ENCODE data around the gene FAM3A. TPM values are rescaled to one million over a fixed set of nuclear protein-coding genes. Genes with fewer than 3 reads are reported as not detected.
A peak's percentile ranks its signal among the peaks of the same experiment; 100 is the strongest.

Gene FAM3A
- total and polyA plus RNA-seq, 9 of the 15 experiments (the other 6 are each of a cell fraction or from before 2014, with no cell fraction given) = 0.75 to 70.6 (median 27.0) TPM

DNA sequence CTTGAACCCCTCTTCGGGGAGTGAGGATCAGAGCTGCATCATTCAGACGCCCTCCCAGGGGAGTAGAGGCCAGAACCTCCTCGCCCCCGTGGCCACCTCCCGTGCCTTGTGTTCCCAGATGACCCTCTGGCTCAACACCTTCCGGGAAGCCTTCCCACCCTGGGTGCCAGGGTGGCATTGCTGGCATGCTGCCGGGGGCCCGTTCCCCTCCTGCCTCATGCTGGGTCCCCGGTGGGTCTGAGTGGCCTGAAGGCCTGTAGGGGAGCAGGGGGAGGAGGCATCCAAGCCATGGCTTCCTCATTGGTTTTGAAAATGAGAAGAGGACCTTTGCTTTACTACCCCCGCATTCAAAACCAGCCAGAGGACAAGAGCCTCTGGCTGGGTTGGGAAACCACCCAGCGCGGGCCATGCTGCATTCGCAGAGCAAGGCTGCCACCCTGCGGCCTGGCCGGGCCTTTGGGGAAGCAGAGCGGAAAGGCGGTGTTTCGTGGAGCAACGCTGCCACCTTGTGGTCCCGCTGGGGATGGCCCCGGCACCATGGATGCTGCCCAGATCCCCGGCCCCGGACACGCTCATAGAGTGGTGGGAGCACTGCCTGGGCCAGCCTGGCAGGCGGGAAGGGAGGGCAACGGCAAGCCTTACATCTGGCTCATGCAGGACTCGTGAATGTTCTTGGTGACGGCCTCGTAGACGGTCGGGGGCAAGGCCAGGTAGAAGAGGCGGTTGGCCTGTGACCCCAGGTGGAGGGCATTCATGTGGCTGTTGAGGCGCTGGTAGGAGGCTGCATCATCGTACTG is 18.7 kb upstream of the FAM3A start (continued):
- TF ChIP-seq ATF7 (IDR thresholded peaks at IDR 0.05) = peak; percentile 48
- peak; percentile 68 for TF ChIP-seq NEUROD1 (IDR thresholded peaks at IDR 0.05; ENCODE audit: borderline replicate concordance, low read depth, low read length, partially characterized antibody)
- no peak for TF ChIP-seq ILK (tag; IDR thresholded peaks at IDR 0.05; ENCODE audit: borderline replicate concordance, low read depth)
- no peak for TF ChIP-seq PTTG1 (tag; IDR thresholded peaks at IDR 0.05; ENCODE audit: low read depth)
- TF ChIP-seq, protein P1, sequence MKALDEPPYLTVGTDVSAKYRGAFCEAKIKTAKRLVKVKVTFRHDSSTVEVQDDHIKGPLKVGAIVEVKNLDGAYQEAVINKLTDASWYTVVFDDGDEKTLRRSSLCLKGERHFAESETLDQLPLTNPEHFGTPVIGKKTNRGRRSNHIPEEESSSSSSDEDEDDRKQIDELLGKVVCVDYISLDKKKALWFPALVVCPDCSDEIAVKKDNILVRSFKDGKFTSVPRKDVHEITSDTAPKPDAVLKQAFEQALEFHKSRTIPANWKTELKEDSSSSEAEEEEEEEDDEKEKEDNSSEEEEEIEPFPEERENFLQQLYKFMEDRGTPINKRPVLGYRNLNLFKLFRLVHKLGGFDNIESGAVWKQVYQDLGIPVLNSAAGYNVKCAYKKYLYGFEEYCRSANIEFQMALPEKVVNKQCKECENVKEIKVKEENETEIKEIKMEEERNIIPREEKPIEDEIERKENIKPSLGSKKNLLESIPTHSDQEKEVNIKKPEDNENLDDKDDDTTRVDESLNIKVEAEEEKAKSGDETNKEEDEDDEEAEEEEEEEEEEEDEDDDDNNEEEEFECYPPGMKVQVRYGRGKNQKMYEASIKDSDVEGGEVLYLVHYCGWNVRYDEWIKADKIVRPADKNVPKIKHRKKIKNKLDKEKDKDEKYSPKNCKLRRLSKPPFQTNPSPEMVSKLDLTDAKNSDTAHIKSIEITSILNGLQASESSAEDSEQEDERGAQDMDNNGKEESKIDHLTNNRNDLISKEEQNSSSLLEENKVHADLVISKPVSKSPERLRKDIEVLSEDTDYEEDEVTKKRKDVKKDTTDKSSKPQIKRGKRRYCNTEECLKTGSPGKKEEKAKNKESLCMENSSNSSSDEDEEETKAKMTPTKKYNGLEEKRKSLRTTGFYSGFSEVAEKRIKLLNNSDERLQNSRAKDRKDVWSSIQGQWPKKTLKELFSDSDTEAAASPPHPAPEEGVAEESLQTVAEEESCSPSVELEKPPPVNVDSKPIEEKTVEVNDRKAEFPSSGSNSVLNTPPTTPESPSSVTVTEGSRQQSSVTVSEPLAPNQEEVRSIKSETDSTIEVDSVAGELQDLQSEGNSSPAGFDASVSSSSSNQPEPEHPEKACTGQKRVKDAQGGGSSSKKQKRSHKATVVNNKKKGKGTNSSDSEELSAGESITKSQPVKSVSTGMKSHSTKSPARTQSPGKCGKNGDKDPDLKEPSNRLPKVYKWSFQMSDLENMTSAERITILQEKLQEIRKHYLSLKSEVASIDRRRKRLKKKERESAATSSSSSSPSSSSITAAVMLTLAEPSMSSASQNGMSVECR (CRISPR knock-in tag; IDR thresholded peaks at IDR 0.05) = peak; percentile 87
- TF ChIP-seq, protein P2, sequence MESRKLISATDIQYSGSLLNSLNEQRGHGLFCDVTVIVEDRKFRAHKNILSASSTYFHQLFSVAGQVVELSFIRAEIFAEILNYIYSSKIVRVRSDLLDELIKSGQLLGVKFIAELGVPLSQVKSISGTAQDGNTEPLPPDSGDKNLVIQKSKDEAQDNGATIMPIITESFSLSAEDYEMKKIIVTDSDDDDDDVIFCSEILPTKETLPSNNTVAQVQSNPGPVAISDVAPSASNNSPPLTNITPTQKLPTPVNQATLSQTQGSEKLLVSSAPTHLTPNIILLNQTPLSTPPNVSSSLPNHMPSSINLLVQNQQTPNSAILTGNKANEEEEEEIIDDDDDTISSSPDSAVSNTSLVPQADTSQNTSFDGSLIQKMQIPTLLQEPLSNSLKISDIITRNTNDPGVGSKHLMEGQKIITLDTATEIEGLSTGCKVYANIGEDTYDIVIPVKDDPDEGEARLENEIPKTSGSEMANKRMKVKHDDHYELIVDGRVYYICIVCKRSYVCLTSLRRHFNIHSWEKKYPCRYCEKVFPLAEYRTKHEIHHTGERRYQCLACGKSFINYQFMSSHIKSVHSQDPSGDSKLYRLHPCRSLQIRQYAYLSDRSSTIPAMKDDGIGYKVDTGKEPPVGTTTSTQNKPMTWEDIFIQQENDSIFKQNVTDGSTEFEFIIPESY (CRISPR knock-in tag; IDR thresholded peaks at IDR 0.05) = 0 out of 2 replicates have a peak, but pooled peaks have one; percentile 66
- TF ChIP-seq GATAD2B (IDR thresholded peaks at IDR 0.05; ENCODE audit: borderline replicate concordance) = peak; percentile 11; the same call in 1 of the 2 replicates
- TF ChIP-seq MAZ (CRISPR knock-in tag; conservative IDR thresholded peaks at IDR 0.05 in 1 of 2, IDR thresholded peaks at IDR 0.05 in 1 of 2) = peak in 1 of 2 experiments; percentile 83; a peak in 2 of 4 replicates
- no peak for TF ChIP-seq TBP (optimal IDR thresholded peaks at IDR 0.05; ENCODE audit: low read depth, low read length)
- no peak for TF ChIP-seq ZFPM2 (CRISPR knock-in tag; IDR thresholded peaks at IDR 0.05)
- TF ChIP-seq KLF1 (tag; IDR thresholded peaks at IDR 0.05) = no peak
- TF ChIP-seq, protein P3, sequence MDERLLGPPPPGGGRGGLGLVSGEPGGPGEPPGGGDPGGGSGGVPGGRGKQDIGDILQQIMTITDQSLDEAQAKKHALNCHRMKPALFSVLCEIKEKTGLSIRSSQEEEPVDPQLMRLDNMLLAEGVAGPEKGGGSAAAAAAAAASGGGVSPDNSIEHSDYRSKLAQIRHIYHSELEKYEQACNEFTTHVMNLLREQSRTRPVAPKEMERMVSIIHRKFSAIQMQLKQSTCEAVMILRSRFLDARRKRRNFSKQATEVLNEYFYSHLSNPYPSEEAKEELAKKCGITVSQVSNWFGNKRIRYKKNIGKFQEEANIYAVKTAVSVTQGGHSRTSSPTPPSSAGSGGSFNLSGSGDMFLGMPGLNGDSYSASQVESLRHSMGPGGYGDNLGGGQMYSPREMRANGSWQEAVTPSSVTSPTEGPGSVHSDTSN (CRISPR knock-in tag; IDR thresholded peaks at IDR 0.05; ENCODE audit: low read depth) = no peak
- TF ChIP-seq, protein P3 (tag; conservative IDR thresholded peaks at IDR 0.05; ENCODE audit: low read depth) = no peak
- peak; percentile 24; the same call in 1 of the 2 replicates for TF ChIP-seq POLR2AphosphoS5 (IDR thresholded peaks at IDR 0.05; ENCODE audit: control insufficient read depth, insufficient read depth, low read depth, low read length)
- no peak for TF ChIP-seq ATF1 (CRISPR knock-in tag; IDR thresholded peaks at IDR 0.05)
- TF ChIP-seq ATF1 (tag; IDR thresholded peaks at IDR 0.05) = 0 out of 2 replicates have a peak, but pooled peaks have one; percentile 14
- 0 out of 2 replicates have a peak, but pooled peaks have one; percentile 38 for TF ChIP-seq ZNF384 (IDR thresholded peaks at IDR 0.05; ENCODE audit: low read depth, low read length)
